ENCODE measurements around the gene VWF. TPM values are rescaled to one million over a fixed set of nuclear protein-coding genes. Genes with fewer than 3 reads are reported as not detected.

The VWF gene
- total RNA-seq, 1 donor, result 0.72 TPM

DNA sequence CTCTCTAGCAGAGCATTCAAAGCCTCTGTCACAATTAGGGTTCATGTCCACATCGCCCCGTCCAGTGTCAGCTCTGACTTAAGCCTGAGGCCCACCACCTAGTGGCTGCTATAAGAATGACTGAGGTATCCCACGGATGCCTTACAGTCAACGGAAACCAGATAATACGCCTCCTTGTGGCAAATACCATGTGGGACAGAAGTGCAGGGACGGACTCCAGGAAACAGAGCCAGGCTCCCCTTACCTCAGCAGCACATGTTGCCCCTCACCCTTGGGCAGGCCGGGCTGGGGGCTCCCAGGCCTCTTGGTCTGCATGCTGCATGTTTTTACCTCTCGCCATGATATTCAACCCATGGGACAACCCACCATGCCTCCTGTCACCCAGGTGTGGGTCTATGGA is 86.3 kb downstream of the VWF start:
- TF ChIP-seq, protein P1, sequence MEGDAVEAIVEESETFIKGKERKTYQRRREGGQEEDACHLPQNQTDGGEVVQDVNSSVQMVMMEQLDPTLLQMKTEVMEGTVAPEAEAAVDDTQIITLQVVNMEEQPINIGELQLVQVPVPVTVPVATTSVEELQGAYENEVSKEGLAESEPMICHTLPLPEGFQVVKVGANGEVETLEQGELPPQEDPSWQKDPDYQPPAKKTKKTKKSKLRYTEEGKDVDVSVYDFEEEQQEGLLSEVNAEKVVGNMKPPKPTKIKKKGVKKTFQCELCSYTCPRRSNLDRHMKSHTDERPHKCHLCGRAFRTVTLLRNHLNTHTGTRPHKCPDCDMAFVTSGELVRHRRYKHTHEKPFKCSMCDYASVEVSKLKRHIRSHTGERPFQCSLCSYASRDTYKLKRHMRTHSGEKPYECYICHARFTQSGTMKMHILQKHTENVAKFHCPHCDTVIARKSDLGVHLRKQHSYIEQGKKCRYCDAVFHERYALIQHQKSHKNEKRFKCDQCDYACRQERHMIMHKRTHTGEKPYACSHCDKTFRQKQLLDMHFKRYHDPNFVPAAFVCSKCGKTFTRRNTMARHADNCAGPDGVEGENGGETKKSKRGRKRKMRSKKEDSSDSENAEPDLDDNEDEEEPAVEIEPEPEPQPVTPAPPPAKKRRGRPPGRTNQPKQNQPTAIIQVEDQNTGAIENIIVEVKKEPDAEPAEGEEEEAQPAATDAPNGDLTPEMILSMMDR (IDR thresholded peaks at IDR 0.05; ENCODE audit: extremely low read depth, low read depth, low read length), result peak; percentile 92

DNA sequence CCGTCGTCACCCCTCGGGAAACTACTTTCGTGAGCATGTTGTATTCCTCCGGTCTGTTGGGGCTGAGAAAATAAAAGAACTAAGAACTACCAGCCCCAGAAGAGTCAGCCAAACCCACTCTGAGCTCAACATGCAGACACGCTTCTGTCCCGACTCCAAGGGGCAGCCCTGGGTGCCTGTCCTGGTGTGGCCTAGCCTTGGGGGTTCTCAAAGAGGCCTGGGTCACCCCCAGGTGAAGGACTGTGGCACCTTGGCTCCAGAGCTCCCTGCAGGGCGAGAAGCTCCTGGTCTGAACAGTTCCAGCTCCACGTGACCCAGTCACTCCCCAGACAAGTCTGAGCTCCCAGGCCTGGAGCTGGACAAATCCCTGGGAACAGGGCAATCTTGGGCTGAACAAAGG is 87.0 kb downstream of the VWF start:
- Histone ChIP-seq H3K4me2 (ENCODE audit: insufficient read depth, low read length) (no peak overlapping the region), H2AFZ (ENCODE audit: low read length) (no peak overlapping the region), H3K27ac (ENCODE audit: low read depth, low read length) (no peak overlapping the region), H3K4me3 (ENCODE audit: insufficient read depth, low read length) (no peak overlapping the region), H3K27me3 (ENCODE audit: insufficient read depth, low read length) (no peaks in the 10 kb centered on the region), H3K4me1 (ENCODE audit: insufficient read depth, low read length) (no peaks in the 10 kb centered on the region), H4K20me1 (ENCODE audit: insufficient read depth, low read length) (no peaks in the 10 kb centered on the region), H3K36me3 (ENCODE audit: insufficient read depth, low read length) (no peaks in the 10 kb centered on the region), H3K9me3 (ENCODE audit: low read depth, low read length) (no peaks in the 10 kb centered on the region), H3K79me2 (ENCODE audit: insufficient read depth, low read length) (no peaks in the 10 kb centered on the region)
- DNase-seq (ENCODE audit: insufficient read length, low spot score, missing footprints), result peak; percentile 38
- TF ChIP-seq, protein P1 (IDR thresholded peaks at IDR 0.05; ENCODE audit: extremely low read depth, low read depth, low read length), result no peak

More for the DNA sequence above, 86.3 kb downstream of the VWF start:
- H3K27me3 ChIP-seq (ENCODE audit: insufficient read depth, low read length), result no peaks in the 10 kb centered on the region
- H3K9me3 ChIP-seq (ENCODE audit: low read depth, low read length), result no peaks in the 10 kb centered on the region
- no peak overlapping the region for H3K27ac ChIP-seq (ENCODE audit: low read depth, low read length)
- H3K79me2 ChIP-seq (ENCODE audit: insufficient read depth, low read length), result no peaks in the 10 kb centered on the region
- no peak overlapping the region for H3K4me2 ChIP-seq (ENCODE audit: insufficient read depth, low read length)
- no peak overlapping the region for H3K4me3 ChIP-seq (ENCODE audit: insufficient read depth, low read length)
- H3K4me1 ChIP-seq (ENCODE audit: insufficient read depth, low read length), result no peaks in the 10 kb centered on the region
- DNase-seq (ENCODE audit: insufficient read length, low spot score, missing footprints), result peak; percentile 86
- H2AFZ ChIP-seq (ENCODE audit: low read length), result no peak overlapping the region
- H3K36me3 ChIP-seq (ENCODE audit: insufficient read depth, low read length), result no peaks in the 10 kb centered on the region
- no peaks in the 10 kb centered on the region for H4K20me1 ChIP-seq (ENCODE audit: insufficient read depth, low read length)

DNA sequence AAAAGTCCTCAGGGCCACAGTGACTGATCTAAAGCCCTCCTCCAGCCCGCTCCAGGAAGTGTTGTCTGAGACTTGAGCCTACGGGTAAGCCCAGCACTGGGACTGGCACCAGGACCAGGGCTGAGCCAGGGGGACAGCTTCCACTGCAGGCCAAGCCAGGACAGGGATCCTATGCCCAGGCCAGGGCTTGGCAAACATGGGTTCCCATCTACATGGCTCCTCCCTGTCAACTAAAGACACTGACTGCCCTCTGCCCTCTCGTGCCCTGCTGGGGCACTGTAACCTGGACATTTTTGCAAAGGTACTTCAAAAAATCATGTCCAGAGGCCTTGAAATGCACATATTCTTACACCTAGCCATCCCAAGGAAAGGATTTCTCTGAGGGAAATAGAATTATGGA is 88.0 kb downstream of the VWF start:
- Histone ChIP-seq H3K9me3 (ENCODE audit: low read depth, low read length) (no peaks in the 10 kb centered on the region), H3K79me2 (ENCODE audit: insufficient read depth, low read length) (no peaks in the 10 kb centered on the region), H2AFZ (ENCODE audit: low read length) (no peak overlapping the region), H3K4me3 (ENCODE audit: insufficient read depth, low read length) (no peak overlapping the region), H3K27ac (ENCODE audit: low read depth, low read length) (no peak overlapping the region), H3K4me2 (ENCODE audit: insufficient read depth, low read length) (no peak overlapping the region), H3K36me3 (ENCODE audit: insufficient read depth, low read length) (no peaks in the 10 kb centered on the region), H4K20me1 (ENCODE audit: insufficient read depth, low read length) (no peaks in the 10 kb centered on the region), H3K27me3 (ENCODE audit: insufficient read depth, low read length) (no peaks in the 10 kb centered on the region), H3K4me1 (ENCODE audit: insufficient read depth, low read length) (no peaks in the 10 kb centered on the region)
- no peak for DNase-seq (ENCODE audit: insufficient read length, low spot score, missing footprints)
- TF ChIP-seq, protein P1 (IDR thresholded peaks at IDR 0.05; ENCODE audit: extremely low read depth, low read depth, low read length), result no peak

GRCh38 chr12:6034596-6034995 is 89.9 kb downstream of the VWF start:
- Histone ChIP-seq H4K20me1 (ENCODE audit: insufficient read depth, low read length) (no peaks in the 10 kb centered on the region), H3K27me3 (ENCODE audit: insufficient read depth, low read length) (no peaks in the 10 kb centered on the region), H3K79me2 (ENCODE audit: insufficient read depth, low read length) (no peaks in the 10 kb centered on the region), H2AFZ (ENCODE audit: low read length) (no peak overlapping the region), H3K4me3 (ENCODE audit: insufficient read depth, low read length) (no peak overlapping the region), H3K4me1 (ENCODE audit: insufficient read depth, low read length) (no peaks in the 10 kb centered on the region), H3K27ac (ENCODE audit: low read depth, low read length) (no peak overlapping the region), H3K9me3 (ENCODE audit: low read depth, low read length) (no peaks in the 10 kb centered on the region), H3K36me3 (ENCODE audit: insufficient read depth, low read length) (no peaks in the 10 kb centered on the region), H3K4me2 (ENCODE audit: insufficient read depth, low read length) (no peak overlapping the region)
- TF ChIP-seq, protein P1 (IDR thresholded peaks at IDR 0.05; ENCODE audit: extremely low read depth, low read depth, low read length), result no peak
- DNase-seq (ENCODE audit: insufficient read length, low spot score, missing footprints), result no peak

All from osteoblast (primary cell).